Stimulated activated CD8-positive, alpha-beta memory T cell treated with anti-CD3 and anti-CD28 coated beads, Interleukin-12 subunit alpha, Interleukin-12 subunit beta, amount 100 ng/mL, for 4 hours (primary cell): ENCODE results near the gene SDC4.

Experiments
- DNase-seq: peaks from one replicate; pipeline ENCODE4 v3.0.0-alpha.2; 2020; ENCODE audit warnings: low read depth

SDC4 gene

DNA sequence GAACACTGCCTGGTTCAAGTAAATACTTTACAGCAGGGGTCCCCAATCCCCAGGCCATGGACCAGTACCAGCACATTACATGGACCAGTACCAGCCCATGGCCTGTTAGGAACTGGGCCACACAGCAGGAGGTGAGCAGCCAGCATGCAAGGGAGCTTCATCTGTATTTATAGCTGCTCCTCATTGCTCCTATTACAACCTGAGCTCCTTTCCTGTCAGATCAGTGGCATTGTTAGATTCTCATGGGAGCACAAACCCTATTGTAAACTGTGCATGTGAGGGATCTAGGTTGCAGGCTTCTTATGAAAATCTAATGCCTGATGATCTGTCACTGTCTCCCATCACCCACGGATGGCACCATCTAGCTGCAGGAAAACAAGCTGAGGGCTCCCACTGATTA, 53.6 kb downstream of the SDC4 start:
- DNase-seq, result no peak

DNA sequence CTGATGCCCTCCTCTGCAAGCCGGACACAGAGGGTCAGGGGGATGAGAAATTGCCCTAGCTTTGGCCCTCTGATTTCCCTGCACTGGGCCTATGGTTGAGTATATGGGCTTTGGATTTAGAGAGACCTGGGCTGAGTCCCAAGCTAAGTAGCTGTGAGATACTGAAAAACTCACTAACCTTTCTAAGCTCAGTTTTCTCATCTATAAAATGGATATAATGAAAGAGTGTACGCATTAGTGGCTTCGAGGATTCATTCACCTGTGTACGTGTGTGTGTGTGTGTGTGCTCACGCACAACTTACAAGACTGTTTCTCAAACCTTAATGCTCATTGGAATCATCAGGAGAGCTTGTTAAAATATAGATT, 54.2 kb downstream of the SDC4 start:
- no peak for DNase-seq

DNA sequence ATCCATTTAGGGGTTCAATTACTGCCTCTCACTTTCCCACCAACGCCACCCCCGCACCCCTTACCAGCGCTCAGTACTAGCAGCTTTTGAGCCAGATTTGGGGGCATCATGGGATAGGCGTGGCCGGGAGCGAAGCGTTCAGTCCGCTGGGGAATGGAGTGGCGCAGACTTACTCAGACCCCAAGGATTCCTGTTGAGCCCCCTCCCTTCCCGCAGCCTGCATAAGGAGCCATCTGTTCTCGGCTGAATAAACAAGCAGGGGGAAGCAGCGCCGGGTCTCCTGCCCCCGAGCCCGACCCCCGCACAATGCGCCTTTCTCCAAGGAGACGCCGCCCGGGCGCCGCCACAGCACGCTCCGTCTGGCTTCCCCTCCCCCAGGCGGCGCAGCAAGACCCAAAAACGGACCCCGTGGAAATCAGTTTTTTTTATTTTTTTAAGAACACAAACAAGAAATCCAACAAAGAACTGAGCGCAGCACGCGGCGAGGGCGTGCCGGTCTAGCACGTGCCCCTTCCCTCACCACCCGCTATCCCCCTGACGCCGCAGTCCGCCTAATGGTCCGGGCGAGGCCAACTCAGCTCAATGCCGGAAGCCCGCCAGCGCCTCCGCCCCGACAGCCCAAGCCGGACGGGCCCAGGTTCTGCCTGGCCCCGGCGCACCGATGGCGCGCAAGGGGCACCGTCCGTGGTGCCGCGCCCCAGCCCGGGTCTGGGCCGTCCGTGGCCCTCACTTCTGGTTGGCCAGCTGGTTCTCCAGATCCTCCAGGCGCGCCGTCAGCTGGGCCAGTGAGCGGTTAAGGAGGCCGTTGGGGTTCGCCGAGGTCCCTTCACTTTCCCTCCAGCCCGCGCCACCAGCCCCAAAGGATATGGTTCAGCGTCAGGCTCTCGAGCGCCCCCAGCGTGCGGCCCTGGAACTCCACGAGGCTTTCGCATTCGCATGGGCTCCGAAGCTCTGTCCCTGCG, 54.9 kb downstream of the SDC4 start:
- DNase-seq, result peak; percentile 58

DNA sequence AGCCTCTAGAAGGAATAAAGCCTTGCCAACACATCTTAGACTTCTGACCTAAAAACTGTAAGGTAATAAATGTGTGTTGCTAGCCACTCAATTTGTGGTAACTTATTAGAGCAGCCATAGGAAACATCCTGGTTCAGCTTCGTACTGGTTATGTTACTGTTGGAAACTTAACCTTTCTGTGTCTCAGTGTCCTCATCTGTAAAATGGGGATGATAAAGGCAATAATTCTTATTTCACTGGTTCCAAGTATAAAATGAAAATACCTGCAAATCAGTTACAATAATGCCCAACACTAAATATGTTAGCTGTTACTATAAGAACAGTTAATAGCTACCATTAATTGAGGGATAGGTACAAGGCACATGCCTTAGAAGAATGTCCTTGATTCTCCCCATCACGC, 55.9 kb downstream of the SDC4 start:
- no peak for DNase-seq

DNA sequence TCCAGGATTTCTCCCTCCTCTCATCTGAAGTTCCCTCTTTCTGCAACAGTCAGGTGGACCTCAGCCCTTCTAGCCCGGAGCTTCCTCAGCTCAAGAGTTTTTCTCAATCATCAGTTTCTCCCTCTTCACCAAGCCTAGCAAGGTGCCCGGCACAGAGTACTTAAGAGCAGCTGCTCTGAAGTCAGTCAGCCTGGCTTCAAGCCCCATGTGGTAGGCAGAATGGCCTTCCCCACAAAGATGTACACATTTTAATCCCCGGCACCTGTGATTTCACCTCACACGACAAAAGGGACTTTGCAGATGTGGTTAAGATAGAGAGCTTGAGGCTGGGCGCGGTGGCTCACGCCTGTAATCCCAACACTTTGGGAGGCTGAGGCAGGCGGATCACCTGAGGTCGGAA, 56.7 kb downstream of the SDC4 start:
- DNase-seq, result no peak

DNA sequence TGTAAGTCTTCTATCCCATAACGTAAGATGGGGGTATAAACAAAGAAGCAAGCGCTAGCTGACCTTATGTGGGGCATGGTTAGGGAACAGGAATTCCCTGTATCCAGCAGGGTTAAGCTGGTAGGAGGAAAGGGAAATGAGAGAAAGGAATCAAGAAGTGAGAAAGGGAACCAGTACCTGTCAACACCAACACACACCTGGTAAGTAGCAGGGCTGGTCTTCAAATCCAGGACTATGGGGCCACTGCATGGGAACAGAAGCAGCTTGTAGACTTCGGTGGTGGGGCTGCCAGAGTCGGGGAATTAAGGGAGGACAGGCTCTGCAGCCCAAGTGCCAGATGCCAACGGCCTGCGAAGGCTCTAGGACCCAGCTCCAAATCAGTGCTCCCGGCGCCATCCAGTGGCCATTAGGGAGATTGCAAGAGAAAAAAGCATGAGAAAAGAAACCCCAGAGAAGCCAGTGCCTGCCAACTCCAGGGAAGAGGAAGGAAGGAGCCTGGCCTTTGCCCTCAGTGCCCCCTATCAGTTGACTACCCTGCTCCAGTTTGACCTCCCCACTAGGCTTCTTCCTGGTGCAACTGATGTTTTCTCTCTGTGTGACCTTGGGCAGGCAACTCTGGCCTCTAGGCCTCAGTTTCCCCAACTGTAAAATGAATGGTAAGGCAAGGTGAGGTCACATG, 57.4 kb downstream of the SDC4 start:
- peak; percentile 15 for DNase-seq

DNA sequence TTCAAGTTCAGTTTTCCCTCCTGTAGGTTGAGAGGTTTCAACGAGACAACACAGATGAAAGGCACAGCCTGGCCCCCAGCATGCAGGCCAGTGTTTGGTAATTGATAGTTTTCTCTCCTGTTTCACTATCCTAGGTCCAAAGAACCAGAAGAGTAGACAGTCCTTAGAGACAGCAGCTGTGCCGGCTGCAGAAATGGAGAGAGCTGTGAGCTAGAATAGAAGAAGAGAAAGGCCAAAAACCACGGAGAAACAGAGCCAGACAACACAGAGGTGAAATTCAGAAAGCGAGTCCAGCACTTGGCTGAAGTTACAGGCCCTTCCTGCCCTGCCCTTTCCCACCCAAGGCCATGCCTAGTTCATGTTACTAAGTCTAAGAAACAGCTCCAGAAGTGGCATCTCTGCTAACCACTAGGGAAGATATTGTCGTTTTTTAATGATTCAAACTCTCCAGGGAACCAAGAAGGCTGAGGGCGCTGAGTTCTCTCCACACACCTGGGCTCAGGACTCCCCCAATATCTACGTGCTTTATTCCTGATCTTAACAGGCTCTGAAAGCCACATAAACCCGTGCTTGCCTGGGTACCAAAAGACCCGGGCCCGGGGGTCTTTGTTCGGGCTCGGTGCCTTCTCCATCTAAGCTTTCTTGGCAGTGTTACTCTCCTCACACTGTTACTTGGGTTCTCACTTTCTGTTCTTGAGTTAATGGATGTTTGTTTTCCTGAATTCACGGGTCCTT, 58.1 kb downstream of the SDC4 start:
- DNase-seq, result no peak

DNA sequence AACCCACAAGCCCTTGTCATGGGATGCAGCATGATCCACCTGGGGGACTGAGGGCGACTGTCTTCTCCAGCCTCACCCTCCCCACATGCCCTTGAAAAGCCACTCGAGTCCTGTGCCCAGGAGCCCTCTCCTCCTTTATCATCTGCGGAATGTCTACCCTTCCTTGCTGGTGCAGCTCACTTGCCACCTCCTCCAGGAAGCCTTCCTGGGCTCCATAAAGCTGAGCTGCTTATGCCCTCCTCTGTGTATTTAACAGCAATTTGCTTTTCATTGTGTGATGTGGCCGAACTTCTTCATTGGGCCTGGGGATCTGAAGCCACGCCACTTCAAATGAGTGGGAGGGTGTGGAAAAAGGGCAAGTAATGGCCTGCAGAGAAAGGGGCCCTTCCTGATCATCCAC, 59.4 kb downstream of the SDC4 start:
- DNase-seq, result no peak

DNA sequence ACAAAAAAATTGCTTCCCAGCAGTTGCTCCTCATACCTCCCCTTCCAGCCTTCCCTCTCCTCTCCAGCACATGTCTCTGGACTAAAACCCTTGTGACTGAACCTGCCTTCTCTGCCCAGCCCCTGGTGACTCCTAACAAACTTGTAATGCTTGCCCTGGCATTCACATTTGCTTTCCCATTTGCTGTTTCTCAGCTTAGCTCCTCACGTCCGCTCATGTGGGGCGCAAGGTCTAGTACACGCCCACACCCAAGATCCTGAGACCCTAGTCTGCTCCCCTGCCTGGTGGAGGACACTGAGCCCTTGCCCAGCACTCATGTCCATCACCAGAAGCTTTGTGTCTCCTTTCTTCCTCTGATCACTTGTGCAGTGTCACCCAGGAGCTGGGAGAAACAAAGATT, 59.8 kb downstream of the SDC4 start:
- no peak for DNase-seq

DNA sequence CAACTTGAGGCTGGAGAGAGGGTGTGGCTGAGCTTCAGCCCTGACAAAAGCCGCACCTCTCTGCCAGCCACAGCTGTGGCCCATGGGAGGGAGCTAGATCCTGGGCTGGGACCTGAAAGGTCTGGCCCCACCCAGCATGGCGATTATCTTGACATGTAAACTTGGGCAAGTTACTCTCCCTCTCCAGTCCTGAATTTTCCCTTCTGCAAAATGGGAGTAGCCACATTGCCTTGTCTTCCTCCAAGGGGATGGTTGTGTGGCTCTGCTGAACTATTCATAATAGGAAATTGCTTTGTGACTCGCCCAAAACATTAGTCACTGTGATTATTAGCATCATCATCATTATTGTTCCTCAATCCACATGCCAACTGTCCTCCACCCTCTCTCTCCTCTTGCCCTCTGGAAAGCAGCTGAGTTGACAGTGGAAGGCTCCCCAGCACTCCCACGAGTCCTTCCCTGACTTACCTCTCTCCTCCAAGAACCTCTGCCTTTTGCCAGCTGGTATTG, 64.6 kb downstream of the SDC4 start:
- no peak for DNase-seq

DNA sequence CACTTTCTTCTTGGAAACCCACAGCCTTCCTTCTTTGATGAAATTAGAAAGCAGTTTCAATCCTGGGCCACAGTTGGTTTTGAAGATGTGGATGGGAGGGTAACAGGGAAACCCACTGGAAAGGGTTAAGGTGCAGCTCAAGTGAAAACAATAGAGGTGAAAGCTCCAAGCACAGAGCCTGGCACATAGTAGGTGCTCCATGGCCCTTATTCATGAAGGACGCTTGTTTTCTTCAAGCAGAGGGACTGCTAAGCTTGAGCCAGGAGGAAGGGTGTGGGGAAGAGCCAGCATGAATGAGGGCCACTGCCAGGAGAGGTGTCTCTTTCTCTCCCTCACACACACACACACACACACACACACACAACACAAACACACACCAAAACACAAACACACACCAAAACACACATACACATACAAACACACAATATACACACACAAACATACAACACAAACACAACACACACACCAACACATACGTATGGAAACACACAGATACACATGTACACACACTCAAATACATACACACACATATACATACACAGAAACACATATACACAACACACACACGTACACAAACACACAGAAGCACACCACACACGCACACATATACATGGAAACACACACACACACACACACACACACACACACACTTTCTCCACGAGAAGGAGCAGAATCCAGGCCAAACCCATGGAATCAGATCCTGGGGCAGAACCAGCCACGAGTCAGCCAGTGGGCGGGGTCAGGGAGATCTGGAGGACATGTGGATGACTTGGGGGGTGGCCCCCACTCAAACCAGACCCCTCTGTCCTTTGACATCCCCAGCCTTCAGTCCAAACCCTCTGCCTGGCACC, 65.3 kb downstream of the SDC4 start:
- no peak for DNase-seq

DNA sequence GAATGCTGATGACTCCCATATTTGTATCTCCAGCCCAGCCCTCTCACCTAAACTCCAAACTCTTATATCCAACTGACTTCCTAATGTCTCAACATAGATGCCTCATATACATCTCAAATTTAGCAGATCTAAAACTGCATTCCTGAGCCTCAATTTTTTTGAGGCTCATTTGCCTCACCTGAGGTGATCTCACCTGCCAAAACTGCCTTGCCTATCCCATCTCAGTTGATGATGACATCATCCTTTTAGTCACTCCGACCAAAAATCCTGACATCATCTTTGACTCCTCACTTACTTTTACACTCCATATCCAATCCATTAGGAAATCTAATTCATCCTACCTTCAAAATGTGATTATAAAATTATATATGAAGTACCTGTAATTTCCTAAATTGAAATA, 68.2 kb downstream of the SDC4 start:
- DNase-seq, result no peak

DNA sequence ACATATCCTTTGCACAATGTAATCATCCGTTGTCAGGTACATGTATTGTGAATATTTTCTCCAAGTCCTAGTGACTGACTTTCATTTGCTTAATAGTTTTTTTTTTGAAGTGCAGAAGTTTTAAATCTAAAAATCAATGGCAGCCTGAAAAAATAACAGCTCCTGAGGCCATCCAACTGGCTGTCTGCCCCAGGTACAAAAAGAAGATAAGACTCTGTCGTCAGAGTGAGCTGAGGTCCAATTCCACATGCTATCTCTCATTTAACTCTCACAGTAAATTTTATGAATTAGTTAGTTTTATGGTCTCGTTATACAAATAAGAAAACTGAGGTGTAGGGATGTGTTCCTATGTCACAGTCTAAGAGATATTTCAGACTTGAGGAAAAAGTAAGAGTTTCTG, 72.9 kb downstream of the SDC4 start:
- no peak for DNase-seq
